HepG2 (cell line): ENCODE data around the gene SEMA5B. TPM values are rescaled to one million over a fixed set of nuclear protein-coding genes. Genes with fewer than 3 reads are reported as not detected.

Experiments used
- AKAP8 ChIP-seq: sonication (generic); formaldehyde crosslinking; IDR thresholded peaks from 2 replicates; pipeline ENCODE4 v1.5.1; 2020; ENCODE audit warnings: mild to moderate bottlenecking, missing genetic modification reagents
- ATF2 ChIP-seq: sonication (generic); formaldehyde crosslinking; IDR thresholded peaks from 2 replicates; pipeline ENCODE4 v1.4.0; 2020; ENCODE audit warnings: missing genetic modification reagents
- FOXK1 ChIP-seq: sonication (generic); formaldehyde crosslinking; IDR thresholded peaks from 2 replicates; pipeline ENCODE4 v1.4.0; 2020; ENCODE audit warnings: low read depth, missing genetic modification reagents, borderline replicate concordance
- GABPA ChIP-seq, 2 experiments: IDR thresholded peaks; 2 replicates each; pipeline ENCODE4 v1.6.1; 2011 to 2016; ENCODE audit warnings: low read depth in 2 of 2, low read length in 1 of 2, missing biosample characterization in 1 of 2, missing genetic modification characterization in 1 of 2
- HNF4A ChIP-seq: sonication (generic); formaldehyde crosslinking; IDR thresholded peaks from 2 replicates; pipeline ENCODE4 v1.4.0; 2020; ENCODE audit warnings: missing genetic modification reagents
- JDP2 ChIP-seq: sonication (generic); formaldehyde crosslinking; IDR thresholded peaks from 2 replicates; pipeline ENCODE4 v1.8.1; 2022; ENCODE audit warnings: missing genetic modification reagents, borderline replicate concordance
- MEF2D ChIP-seq: sonication (generic); formaldehyde crosslinking; IDR thresholded peaks from 2 replicates; pipeline ENCODE4 v1.5.1; 2020; ENCODE audit warnings: mild to moderate bottlenecking, missing genetic modification reagents
- NFKBIZ ChIP-seq: IDR thresholded peaks from 2 replicates; pipeline ENCODE4 v1.6.1; 2018; ENCODE audit warnings: missing genetic modification reagents, missing compliant biosample characterization
- NR3C1 ChIP-seq: sonication (generic); formaldehyde crosslinking; IDR thresholded peaks from 2 replicates; pipeline ENCODE4 v1.4.0; 2020; ENCODE audit warnings: missing genetic modification reagents
- PBX2 ChIP-seq: IDR thresholded peaks from 2 replicates; pipeline ENCODE4 v1.6.1; 2016; ENCODE audit warnings: control low read depth
- POGZ ChIP-seq: sonication (generic); formaldehyde crosslinking; IDR thresholded peaks from 2 replicates; pipeline ENCODE4 v1.4.0; 2020; ENCODE audit warnings: mild to moderate bottlenecking, missing genetic modification reagents
- SRSF1 ChIP-seq: fragments of 200-400 bp; formaldehyde crosslinking; optimal IDR thresholded peaks from 2 replicates; pipeline ENCODE3; 2017; ENCODE audit warnings: mild to moderate bottlenecking, low read depth, low read length, moderate library complexity
- SRY ChIP-seq: sonication (generic); formaldehyde crosslinking; IDR thresholded peaks from 2 replicates; pipeline ENCODE4 v1.8.0; 2022; ENCODE audit warnings: mild to moderate bottlenecking, missing genetic modification reagents
- TFE3 ChIP-seq: IDR thresholded peaks from 2 replicates; pipeline ENCODE4 v1.6.1; 2016
- ZFY ChIP-seq: sonication (generic); formaldehyde crosslinking; IDR thresholded peaks from 2 replicates; pipeline ENCODE4 v1.4.0; 2020; ENCODE audit warnings: missing genetic modification reagents
- ZMYM2 ChIP-seq: sonication (generic); formaldehyde crosslinking; IDR thresholded peaks from 2 replicates; pipeline ENCODE4 v1.8.0; 2022; ENCODE audit warnings: mild to moderate bottlenecking, missing genetic modification reagents
- ZNF207 ChIP-seq: fragments of 450-650 bp; IDR thresholded peaks from 2 replicates; pipeline ENCODE4 v1.6.1; 2016; ENCODE audit warnings: antibody characterized with exemption, borderline replicate concordance
- ZNF296 ChIP-seq: sonication (generic); formaldehyde crosslinking; conservative IDR thresholded peaks from 2 replicates; pipeline ENCODE4 v1.5.0; 2020; ENCODE audit warnings: mild to moderate bottlenecking, missing genetic modification reagents
- ZNF333 ChIP-seq: sonication (generic); formaldehyde crosslinking; IDR thresholded peaks from 2 replicates; pipeline ENCODE4 v1.4.0; 2020; ENCODE audit warnings: mild to moderate bottlenecking, missing genetic modification reagents, borderline replicate concordance
- ZNF496 ChIP-seq: sonication (generic); formaldehyde crosslinking; IDR thresholded peaks from 2 replicates; pipeline ENCODE4 v1.8.1; 2023; ENCODE audit warnings: mild to moderate bottlenecking, moderate library complexity, missing genetic modification reagents; ENCODE audit not compliant: insufficient replicate concordance
- ZNF572 ChIP-seq: sonication (generic); formaldehyde crosslinking; IDR thresholded peaks from 2 replicates; pipeline ENCODE4 v1.5.1; 2020; ENCODE audit warnings: mild to moderate bottlenecking, missing genetic modification reagents
- ZNF574 ChIP-seq: sonication (generic); formaldehyde crosslinking; IDR thresholded peaks from 2 replicates; pipeline ENCODE4 v1.4.0; 2020; ENCODE audit warnings: missing genetic modification reagents
- ZNF607 ChIP-seq: sonication (generic); formaldehyde crosslinking; IDR thresholded peaks from 2 replicates; pipeline ENCODE4 v1.5.1; 2020; ENCODE audit warnings: missing genetic modification reagents, mild to moderate bottlenecking, borderline replicate concordance
- polyA plus RNA-seq, 8 experiments: library from polyadenylated mRNA; depleted of rRNA in 3 of 8; stranded (reverse) in 7 of 8; unstranded in 1 of 8; fragments of >200 nt; fragmentation: Illumina TruSeq in 4 of 8; extraction: Trizol in 4 of 8; gene quantifications; 2 replicates each; pipeline versions ENCODE4 v1.2.1 to v1.2.3, GENCODE V29; 2011 to 2016; ENCODE audit warnings: low read depth in 4 of 8, missing spikeins in 1 of 8, mixed read lengths in 1 of 8; ENCODE audit not compliant: insufficient read depth in 1 of 8
- total RNA-seq, 5 experiments: library from RNA; depleted of rRNA; stranded (reverse); fragments of >200 nt; fragmentation: Illumina TruSeq; extraction: Trizol; gene quantifications; 2 replicates each; pipeline ENCODE4 v1.2.3, GENCODE V29; 2016; ENCODE audit warnings: low read depth in 1 of 5

SEMA5B gene
- total and polyA plus RNA-seq, 2 of the 13 experiments (the other 11 are each of a cell fraction or from before 2014, with no cell fraction given) = not detected

- peak; percentile 56; the same call in 1 of the 2 replicates for TF ChIP-seq FOXK1 (CRISPR knock-in tag)
- TF ChIP-seq ZNF574 = peak; percentile 64; the same call in 1 of the 2 replicates
- TF ChIP-seq ZNF296 = no peak
- TF ChIP-seq ZNF607 (CRISPR knock-in tag) = peak; percentile 50; the same call in 1 of the 2 replicates
- peak; percentile 88 for TF ChIP-seq HNF4A (CRISPR knock-in tag)
- TF ChIP-seq JDP2 = no peak
- TF ChIP-seq NFKBIZ = peak; percentile 27; the same call in 1 of the 2 replicates
- TF ChIP-seq ZFY (CRISPR knock-in tag) = no peak
- TF ChIP-seq SRY (CRISPR knock-in tag) = no peak
- no peak for TF ChIP-seq AKAP8 (CRISPR knock-in tag)
- no peak for TF ChIP-seq SRSF1
- TF ChIP-seq ZMYM2 (CRISPR knock-in tag) = peak; percentile 57; the same call in 1 of the 2 replicates
- TF ChIP-seq ZNF496 (CRISPR knock-in tag) = no peak
- no peak for TF ChIP-seq ZNF207
- TF ChIP-seq NR3C1 (CRISPR knock-in tag) = no peak
- TF ChIP-seq POGZ = peak; percentile 81
- 0 out of 2 replicates have a peak, but pooled peaks have one; percentile 65 for TF ChIP-seq ZNF572 (CRISPR knock-in tag)
- TF ChIP-seq TFE3 = peak; percentile 49; the same call in 1 of the 2 replicates
- TF ChIP-seq PBX2 = no peak
- 0 out of 2 replicates have a peak, but pooled peaks have one; percentile 21 for TF ChIP-seq ATF2 (CRISPR knock-in tag)
- 0 out of 2 replicates have a peak, but pooled peaks have one; percentile 46 for TF ChIP-seq ZNF333 (CRISPR knock-in tag)
- TF ChIP-seq GABPA (IDR thresholded peaks at IDR 0.05; ENCODE audit: low read depth, low read length) = no peak
- TF ChIP-seq GABPA (CRISPR knock-in tag; IDR thresholded peaks at IDR 0.05; ENCODE audit: low read depth) = peak; percentile 32; the same call in 1 of the 2 replicates
- TF ChIP-seq MEF2D (CRISPR knock-in tag) = peak; percentile 58; the same call in 1 of the 2 replicates
These were observed 133.6 kb downstream of the SEMA5B start (continued) for GRCh38 chr3:122893754-122894668.
